Esophagus squamous epithelium (tissue), 4 donors: ENCODE measurements around the gene ANKRD31.

Source experiments
- POLR2A ChIP-seq, 4 donors: fragments of 450-650 bp; IDR thresholded peaks; one replicate each; pipeline ENCODE4 v1.6.1; 2017; ENCODE audit warnings: antibody characterized with exemption in 4 of 4, mild to moderate bottlenecking in 4 of 4, moderate library complexity in 3 of 4
- TF ChIP-seq, protein P1 (sequence below), 6 experiments: fragments of 450-650 bp in 4 of 6; fragments of 200-600 bp in 2 of 6; sonication (generic) in 2 of 6; IDR thresholded peaks; one replicate each; pipeline ENCODE4 v1.5.1; 2016 to 2019; ENCODE audit warnings: antibody characterized with exemption in 6 of 6, mild to moderate bottlenecking in 4 of 6, moderate library complexity in 4 of 6

DNA sequence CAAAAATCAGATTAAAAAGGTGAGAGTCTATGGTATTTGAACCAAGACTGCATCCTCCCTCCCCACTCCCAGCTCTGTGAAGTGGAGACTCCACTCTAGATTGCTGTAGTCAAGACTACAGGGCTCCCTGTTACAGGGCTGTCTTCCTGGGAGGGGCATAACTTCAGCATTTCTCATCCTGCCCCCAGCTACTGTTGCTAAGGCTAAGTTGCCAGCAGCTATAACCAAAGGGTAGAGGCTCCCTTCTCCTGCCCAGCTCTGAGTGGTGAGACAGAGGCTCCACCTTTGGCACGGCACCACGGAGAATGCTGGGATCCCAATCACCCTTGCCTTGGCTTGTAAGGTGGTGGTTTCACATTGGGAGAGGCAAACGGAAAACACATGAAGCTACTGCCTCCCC, 145.1 kb downstream of the ANKRD31 start:
- TF ChIP-seq, protein P1, sequence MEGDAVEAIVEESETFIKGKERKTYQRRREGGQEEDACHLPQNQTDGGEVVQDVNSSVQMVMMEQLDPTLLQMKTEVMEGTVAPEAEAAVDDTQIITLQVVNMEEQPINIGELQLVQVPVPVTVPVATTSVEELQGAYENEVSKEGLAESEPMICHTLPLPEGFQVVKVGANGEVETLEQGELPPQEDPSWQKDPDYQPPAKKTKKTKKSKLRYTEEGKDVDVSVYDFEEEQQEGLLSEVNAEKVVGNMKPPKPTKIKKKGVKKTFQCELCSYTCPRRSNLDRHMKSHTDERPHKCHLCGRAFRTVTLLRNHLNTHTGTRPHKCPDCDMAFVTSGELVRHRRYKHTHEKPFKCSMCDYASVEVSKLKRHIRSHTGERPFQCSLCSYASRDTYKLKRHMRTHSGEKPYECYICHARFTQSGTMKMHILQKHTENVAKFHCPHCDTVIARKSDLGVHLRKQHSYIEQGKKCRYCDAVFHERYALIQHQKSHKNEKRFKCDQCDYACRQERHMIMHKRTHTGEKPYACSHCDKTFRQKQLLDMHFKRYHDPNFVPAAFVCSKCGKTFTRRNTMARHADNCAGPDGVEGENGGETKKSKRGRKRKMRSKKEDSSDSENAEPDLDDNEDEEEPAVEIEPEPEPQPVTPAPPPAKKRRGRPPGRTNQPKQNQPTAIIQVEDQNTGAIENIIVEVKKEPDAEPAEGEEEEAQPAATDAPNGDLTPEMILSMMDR (IDR thresholded peaks at IDR 0.05) = no peak
- no peak for TF ChIP-seq POLR2A (IDR thresholded peaks at IDR 0.05)
